ENCODE measurements around the gene PLEKHG4B.

The PLEKHG4B gene

DNA sequence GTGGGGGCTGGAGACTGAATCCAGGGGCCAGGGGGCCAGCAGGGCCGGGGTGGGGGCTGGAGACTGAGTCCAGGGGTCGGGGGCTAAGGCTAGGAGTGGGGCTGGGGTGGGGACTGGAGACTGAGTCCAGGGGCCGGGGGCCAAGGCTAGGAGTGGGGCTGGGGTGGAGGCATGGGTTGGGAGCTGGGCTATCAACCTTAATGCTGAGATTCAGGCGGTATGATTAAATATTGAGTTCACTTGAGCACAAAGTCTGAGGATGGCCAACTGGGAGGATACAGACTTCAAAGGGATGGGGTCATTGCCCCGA is 82.3 kb downstream of the PLEKHG4B start:
- DNase-seq, result no peak

DNA sequence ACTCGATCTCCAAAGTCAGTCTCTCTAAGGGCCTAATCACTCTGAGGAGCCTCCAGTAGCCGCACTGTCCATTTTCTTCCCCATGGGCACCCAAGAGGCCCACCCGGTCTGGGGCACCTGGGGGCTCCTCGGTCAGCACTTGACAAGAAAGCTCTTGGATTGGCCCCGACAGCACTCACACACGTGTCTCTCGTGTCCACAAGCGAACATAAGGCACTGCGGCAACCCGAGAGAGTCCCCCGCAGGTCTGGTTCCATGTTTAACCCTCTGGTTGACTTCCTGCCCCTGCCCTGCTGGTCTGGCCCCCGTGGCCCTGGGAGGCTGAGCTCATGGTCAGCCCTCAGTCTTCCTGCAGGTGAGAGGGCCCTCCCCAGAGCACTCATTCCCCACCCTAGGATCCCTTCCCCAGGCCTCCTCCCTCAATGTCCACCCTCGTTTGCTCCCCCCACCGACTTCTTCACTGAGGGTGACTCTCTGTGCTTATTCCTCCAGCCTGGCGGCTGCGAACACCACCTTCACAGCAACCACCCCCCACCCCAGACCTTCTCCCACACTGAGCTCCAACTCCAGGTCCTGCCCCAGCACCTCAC is 83.0 kb downstream of the PLEKHG4B start:
- DNase-seq, result no peak

DNA sequence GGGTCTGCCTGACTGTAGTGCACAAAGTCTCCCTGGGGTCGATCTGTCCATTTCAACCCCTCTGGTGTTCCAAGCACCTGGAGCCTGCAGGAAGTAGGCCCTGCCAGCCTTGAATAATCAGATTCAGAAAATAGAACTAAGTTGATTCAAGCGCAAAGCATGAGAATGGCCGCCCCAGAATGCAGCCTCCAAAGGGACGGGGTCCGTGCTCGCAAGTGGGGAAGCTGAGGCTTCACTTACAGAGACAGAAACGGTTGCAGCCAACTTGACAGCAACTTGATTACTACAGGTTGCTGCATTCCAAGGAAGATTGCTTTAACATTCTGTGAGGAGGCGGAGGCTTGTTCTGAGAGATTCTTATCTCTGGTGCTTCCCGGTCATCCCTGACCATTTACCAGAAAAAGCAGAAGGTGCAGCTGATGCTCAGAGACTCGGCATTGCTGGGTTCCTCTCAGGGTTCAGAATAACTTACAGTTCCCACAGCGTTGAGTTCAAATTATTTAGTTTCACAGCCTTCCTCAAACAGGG is 84.4 kb downstream of the PLEKHG4B start:
- DNase-seq, result no peak

DNA sequence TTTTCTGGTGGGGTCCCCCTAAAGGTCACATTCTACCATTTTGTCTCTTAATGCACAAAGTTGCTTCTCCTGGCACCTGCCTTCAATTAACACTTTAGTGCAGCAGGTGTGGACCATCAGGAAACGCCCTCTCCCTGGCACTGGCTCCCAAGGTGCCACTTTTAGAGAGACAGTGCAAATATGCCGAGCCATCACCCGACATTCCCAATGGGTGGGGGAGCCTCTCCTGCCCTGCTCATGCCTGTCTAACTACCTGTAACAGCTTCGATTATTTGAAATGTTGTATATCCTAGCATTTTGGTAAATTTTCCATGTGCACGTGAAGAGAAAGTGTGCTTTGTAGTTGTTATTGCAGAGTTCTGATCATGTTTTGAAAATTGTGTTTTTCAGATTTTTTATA is 86.1 kb downstream of the PLEKHG4B start:
- DNase-seq, result no peak

DNA sequence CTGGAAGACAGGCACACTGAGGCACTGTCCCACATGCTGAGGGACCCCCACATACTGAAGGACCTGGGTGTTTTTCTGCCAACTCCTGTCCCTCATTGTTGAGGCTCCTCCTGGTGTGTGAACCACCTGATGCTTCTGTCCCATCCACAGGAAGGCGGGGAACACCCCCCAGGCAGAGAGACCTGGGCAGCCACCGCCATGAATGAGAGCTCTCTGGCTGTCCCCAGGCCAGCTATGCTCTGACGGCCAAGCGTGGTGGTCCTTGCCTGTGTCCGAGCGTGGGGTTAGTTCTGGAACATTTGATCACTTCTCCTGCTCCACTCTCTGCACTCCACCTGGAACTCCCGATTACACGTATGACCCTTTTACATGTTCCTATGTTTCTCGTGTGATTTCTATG is 87.4 kb downstream of the PLEKHG4B start:
- DNase-seq, result no peak

DNA sequence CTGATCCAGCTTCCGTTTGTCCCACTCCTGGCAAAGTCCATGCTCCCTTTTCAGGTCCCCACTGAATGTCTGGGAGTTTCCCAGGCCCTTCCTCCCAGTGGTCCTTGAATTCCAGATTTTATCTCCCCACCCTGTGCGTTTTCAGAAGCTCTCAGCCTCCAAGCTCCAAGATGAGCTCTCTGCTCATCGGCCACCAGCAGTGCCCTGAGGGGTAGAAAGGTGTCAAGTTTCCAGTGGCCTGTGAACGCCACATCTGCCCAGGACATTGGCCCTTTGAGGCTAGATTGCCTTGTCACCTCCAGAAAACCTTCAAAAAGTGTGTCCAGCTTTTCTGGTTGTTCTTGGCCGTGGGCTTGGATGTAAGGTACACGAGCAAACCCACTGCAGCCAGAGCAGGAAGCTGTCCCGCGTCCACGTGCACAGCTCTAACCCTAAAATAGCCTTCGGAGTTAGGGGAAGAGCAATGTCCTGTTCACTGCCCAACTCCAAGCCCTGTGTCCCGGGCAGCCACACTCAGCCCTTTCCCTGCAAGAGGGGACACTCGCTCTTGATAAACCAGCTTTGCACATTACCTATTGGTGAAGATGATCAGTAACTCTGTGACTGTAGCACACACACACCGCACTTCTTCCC is 88.4 kb downstream of the PLEKHG4B start:
- no peak for DNase-seq

DNA sequence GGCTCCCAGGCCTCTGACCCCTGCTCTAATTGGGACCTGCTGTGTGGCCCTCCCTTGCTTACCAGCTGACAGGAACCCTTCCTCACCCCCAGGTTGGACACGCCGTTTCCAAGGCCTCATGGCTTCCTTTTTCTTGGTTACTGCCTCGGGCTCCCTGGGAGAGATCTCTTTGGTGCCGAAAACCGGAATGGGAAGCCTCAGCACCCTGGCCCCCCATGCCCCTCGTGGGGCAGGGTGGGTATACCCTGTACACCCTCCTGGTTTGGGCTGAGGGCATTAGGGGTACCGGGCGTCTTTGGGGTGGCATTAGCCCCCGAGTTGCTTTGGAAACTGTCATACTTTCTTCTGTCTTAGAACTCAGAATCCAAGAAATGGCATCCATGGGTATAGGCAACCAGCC is 89.2 kb downstream of the PLEKHG4B start:
- DNase-seq, result no peak

DNA sequence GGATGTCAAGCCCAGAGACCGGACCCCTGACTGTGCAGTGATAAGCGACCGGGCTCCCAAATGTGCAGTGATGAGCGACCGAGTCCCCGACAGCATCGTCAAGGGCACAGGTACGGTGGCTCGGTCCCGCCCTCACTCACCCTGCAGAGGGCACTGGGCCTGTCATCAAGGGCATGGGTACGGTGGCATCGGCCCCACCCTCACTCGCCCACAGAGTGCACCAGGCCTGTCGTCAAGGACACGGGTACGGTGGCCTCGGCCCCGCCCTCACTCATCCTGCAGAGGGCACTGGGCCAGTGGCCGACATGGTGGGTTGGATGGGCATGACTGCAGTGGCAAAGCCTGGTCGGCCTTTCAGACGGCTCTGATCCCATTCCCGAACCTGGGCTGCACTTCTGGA is 89.6 kb downstream of the PLEKHG4B start:
- no peak for DNase-seq

DNA sequence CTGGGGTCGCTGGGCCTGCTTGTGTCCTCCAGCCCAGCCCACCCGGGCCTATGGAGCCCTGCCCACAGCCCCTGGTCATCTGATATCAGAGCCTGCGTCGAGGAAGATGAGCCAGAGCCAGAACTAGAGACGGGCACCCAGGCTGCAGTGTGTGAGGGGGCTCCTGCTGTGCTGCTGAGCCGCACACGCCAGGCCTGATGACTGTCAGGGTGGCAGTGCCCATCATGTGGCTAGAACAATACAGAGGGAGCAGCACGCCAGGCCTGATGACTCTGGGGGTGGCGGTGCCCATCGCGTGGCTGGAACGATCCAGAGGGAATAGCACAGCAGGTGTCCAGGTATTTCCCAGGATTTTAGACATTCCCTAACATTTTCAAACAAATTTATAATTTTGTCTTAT is 90.2 kb downstream of the PLEKHG4B start:
- DNase-seq, result no peak

DNA sequence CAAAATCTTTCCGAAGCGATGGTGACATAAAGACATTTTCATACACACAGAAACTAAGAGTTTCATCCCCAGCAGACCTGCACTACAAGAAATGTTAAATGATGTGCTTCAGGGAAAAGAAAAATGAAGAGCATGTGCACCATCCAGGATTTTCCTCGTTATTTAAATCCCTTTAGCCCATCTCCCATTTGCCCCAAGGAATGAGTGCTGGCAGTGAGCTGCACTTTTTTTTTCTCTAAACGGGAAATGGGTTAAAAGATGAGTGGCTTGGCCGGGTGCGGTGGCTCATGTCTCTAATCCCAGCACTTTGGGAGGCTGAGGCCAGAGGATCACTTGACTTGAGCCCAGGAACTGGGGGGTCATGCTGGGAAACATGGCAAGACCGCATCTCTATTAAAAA is 92.5 kb downstream of the PLEKHG4B start:
- no peak for DNase-seq

DNA sequence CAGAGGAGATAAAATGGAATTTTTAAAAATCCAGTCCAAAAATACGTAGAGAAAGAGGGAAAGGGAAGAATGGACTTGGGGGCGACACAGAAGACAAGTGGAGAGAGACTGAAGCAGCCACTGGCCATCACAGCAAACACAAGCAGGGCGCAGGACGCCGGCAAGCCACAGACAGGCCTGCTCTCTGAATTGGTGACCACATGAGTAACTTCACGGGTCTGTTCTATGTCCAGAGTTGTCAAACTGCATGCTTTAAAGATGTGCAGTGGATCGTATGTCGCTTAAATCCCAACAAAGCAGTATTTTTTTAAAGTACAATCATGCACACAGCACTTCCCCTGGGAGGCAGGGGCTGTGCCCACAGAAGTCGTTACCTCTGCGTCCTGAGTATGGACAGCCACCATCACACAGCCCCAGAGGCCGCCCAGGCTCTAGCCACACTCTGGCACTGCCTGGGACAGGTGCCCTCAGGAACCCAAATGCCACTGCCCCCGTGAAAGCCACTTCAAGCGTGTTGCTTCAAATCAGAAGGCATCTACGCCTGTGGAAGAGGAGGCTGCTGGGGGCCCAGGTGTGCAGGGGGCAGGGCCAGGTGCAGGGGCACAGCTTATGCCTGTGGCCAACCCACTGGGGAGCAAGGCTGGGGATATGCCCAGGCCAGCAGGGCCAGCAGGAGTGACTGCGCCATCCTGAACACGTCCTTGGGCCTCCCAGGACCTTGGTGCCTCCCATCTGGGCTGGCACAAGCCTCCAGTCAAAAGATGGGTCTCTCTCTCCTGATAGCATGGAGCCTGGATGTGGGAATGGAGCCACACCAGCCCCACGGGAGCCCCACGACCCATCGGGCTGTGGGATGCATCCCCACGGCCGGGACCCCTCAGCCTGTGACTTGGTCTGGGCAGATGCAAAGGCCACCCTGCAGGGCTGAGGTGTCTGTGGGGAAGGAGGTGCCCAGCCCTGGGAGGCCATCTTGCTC is 93.4 kb downstream of the PLEKHG4B start:
- DNase-seq, result no peak

DNA sequence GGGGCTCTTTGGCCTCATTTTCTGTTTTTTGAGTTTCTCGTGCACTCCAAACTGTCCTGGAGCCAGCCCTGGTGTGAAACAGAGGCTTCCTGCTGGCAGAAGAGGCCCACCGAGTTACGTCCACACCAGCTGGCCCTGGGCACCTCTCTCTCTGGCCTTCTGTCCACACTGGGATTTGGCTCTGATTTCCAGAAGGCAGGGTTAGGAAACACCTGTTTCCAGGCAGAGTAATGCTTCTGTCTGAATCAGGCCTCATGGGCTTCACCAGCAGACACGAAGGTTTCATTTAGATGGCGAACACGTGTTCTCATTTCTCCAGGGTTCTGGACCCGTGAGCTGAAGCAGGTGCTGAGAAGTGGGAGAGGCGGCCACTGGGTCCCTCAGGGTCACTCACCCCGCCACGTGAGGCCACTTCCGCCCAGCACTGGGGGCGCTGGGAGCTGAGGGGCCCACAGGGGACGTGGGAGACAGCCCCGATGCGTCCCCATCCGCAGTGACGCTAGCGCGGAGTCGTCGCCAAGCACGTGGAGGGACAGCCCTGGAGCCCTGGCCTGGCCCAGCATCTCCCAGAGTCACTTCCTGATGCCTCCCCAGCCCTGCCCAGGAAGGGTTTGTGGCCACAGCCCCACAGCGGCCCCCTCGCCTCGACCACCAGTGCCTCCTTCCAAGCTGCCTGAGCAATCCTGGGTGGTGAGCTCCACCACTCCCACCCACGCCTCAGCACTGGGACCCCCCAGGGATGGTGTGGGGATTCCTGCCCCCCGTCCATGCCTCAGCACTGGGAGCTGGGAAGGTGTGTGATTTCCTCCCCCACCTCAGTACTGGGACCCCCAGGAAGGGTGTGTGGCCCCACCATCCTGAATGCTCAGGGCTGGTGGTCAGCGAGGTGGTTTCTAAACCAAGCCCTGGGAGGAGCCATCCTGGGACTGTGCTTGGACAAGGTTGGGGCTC is 94.4 kb downstream of the PLEKHG4B start:
- no peak for DNase-seq

DNA sequence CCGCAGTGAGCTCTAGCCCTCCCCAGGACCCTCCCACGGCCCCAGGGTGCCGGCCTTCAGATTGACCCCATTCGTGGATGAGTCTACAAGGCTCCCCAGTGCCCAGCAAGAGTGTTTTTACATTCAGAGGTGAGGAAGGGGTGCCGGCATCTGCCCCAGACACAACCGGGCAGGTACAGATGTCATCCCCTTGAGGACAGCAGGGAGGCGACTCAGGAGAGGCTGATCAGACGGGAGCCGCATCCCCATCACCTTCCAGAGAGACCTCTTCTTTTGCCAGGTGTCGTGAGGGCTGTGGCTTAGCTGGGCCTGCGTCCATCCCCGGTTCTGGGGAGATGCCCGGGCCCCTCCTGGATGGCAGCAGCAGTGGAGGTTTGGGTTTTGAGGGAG is 95.1 kb downstream of the PLEKHG4B start:
- DNase-seq, result no peak

DNA sequence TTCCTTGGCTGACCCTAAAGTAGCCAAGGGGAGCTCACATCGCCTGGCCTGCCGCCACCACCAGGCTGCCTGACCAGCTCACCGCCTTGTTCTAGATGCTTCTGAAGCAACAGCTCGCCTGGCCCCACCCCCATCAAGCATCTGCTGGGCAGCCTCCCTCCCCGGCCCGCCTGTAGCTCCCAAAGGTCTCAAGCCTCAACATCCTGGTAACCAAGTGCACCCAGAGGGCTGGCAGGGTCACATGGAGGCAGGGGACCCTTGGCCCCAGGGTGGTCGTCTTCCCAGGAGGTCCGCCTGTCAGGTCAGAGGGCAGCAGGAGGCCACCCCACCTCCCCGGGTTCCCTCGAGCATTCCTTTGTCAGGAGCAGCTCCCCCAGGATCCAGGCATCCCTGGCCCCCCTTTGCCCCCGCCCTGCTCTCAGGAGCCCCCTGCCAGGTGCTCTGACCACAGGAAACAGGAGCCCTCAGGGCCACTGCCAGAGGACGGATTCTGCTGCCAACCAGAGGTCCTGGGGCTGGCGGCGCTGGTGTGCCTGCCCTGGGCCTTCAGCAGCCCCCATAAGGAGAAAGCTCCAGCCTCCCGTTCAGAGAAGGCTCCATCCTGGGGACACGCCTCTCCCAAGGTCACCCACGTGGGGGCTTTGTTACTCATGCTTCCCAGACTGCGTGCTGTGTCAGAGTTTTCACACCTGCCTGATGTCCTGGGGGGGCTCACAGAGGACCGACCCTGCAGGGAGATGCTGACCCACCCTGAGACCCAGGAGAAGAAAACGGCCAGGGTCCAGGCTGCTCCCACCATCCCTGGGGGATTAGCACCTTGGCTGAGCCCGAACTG is 95.9 kb downstream of the PLEKHG4B start:
- DNase-seq, result no peak

DNA sequence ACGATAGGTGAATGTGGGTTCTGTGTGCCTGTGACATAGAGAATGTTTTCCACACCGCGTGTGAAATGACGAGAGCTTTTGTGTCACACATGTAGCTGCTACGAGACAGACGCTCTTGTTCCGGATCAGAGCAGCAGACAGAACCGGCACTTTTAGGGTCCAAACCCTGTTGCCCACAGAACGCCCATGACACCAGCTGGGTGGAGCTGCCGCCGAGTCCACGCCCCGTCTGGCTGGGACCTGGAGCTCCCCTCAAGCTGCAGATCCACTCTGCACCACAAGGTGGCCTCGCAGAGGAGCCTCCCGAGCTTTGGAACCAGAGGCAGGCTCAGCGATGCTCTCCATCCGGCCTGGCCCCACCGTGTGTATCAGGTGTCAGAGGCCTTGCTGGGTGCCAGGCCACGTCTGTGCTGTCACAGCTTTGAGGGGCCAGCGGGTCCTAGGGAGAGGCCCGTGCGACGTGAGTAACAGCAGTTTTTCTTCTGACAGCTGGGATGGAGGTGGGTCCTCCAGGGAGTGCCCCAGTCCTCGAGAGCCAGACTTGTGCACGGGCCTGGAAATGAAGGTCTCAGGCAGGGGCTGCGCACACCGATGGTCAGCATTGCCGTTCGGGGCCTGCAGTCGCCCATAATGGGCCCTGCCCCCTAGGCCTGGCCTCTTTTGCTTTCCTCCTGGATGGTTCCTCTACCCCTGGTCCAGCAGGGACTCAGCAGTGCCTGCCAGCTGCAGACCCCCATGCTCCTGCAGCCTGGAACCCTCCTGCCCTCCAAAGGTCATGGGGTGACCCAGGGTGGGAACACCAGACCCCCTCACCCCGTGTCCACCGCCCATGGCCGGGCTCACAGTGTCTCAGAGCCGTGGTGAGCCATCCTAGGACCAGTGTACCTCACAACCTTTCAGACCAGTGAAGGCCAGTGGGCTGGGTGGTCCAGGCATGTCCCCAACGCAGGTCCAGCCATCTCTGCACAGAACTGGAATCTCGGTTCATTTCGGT is 96.8 kb downstream of the PLEKHG4B start:
- peak; percentile 87 for DNase-seq

DNA sequence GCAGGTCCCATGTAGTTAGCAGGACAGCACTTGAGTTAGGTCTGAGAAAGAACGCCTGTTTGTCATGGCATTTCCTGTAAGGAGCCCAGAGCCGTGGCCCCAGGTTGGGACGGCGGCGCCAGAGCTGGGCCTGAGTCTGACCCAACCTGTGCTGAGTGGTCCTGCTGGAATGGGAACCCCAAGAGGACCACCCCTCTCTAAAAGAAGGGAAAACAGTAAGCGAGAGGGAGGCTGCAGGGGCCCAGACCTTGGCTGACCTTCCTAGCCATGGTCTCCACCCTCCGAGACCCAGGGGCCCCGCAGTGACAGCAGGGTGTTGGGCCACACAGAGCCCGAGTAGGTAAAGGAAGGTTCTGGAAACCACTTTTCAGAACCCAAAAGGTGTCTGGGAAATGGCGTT is 97.5 kb downstream of the PLEKHG4B start:
- DNase-seq, result no peak

DNA sequence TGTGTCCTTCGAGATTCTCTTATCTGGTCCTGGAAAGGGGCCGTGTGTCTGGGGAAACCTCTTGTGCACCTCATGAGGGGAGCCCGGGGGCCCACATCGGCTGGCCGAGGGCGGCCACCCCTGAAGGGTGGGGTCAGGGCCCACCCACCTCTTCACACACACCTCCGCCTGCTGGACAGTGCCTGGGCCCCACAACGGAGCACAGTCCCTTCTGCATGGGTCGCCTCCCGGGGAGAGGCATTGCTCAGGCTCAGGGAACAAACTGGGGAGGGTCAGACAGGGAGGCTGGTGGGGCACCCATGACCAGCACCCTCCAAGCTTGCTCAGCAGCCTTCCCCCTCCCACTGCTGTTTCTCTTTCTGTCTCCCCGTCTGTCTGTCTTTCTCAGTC is 98.0 kb downstream of the PLEKHG4B start:
- DNase-seq, result no peak

DNA sequence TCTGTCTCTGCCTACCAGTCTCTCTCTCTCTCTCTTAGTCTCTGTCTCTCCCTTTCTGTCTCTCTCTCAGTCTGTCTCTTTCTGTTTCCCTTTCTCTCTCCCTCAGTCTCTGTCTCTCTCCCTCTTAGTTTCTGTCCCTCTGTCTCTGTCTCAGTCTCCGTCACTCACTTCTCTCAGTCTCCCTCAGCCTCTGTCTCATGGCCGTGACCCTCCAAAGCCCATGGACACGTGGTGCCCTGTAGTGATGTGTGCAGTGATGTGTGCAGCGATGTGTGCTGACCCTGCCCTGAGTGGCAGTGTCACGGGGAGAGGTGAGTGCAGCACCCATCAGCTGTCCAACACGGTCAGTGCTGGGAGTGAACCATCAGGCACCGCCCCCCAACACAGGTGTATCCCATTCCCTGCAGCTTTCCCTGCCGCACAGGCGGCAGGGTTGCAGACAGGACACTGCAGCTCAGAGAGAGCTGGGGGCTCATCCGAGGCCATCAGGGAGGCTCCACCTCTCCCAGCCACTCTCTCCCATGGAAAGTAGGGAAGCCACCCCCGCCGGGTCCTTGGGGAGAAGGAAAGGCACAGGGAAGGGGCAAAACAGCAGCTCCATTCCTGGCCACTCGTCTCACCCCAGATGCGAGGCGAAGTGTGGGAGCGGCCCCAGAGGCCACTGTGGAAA is 98.5 kb downstream of the PLEKHG4B start:
- no peak for DNase-seq

DNA sequence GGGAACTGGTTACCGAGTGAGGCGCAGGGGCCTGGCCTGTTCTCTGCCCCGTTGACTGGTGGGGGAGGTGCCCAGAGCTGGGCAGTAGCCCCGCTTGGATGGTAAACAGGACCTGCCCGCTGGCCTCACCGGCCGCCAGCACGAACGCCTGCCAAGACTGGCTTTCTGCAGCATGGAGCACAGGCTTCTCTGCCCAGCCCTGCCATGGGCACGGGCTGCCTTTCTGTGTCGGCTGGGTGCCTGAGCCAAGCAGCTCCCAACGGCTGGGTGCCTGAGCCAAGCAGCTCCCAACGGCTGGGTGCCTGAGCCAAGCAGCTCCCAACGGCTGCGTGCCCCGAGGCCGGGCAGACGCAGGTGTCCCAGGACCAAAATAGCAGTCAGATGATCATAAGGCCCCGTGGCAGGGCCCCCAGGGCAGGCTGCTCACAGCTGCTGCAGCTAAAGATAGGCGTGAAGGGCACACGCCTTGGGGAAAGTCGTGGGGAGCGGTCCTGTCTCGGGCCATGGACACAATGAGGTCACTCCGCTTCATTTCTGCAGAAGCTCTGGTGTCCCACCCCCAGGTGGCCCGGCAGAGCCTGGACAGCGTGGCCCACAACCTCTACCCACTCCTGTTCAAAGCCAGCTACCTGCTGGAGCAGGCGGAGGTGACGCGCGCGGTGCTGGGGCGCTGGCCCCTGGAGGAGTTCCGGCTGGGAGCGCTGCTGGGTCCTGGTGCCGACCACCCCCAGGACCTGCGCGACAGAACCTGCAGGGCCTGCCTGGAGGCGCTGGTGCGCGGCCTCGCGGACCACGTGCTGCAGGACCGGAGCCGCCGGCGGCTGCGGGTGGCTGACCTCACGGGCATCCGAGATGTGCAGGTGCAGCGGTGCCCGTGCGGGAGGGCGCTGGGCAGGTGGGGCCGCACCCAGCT is 99.3 kb downstream of the PLEKHG4B start, which contains the start of gene LRRC14B:
TSS of gene LRRC14B (plus strand) at position 460 of the 913 bp plus-strand sequence. CDS start at position 504, 44 bp downstream.
- no peak for DNase-seq

All from activated CD8-positive, alpha-beta memory T cell treated with anti-CD3 and anti-CD28 coated beads, Interleukin-2, amount 50 U/mL, for 4 hours (primary cell).